Activated CD8-positive, alpha-beta T cell treated with anti-CD3 and anti-CD28 coated beads for 36 hours (primary cell): ENCODE data around the gene CASQ1. TPM values are rescaled to one million over a fixed set of nuclear protein-coding genes. Genes with fewer than 3 reads are reported as not detected.

ENCODE experiments used
- ATAC-seq: fragments of 200-7000 bp; cut with Tn5 transposase; one replicate; pipeline ENCODE4 v1.10.0; 2021; ENCODE audit warnings: mild to moderate bottlenecking, moderate library complexity
- CTCF ChIA-PET: fragments of 350-600 bp; sonication (Branson Sonifier 250); formaldehyde crosslinking; loops from one replicate; lab custom pipeline; 2021; ENCODE audit warnings: antibody characterized with exemption; lab: Charles Lee
- POLR2A ChIA-PET: fragments of 350-600 bp; sonication (Branson Sonifier 250); formaldehyde crosslinking; loops from one replicate; lab custom pipeline; 2021; ENCODE audit warnings: antibody characterized with exemption; lab: Charles Lee
- DNase-seq: peaks from one replicate; pipeline ENCODE4 v3.0.0-alpha.2; 2020
- H3K27ac Mint-ChIP-seq: one replicate; pipeline ENCODE4 v1.8.0; 2021; ENCODE audit warnings: mild to moderate bottlenecking, mixed read lengths
- H3K27me3 Mint-ChIP-seq: one replicate; pipeline ENCODE4 v1.8.0; 2021; ENCODE audit warnings: mixed read lengths
- H3K36me3 Mint-ChIP-seq: one replicate; pipeline ENCODE4 v1.8.0; 2021; ENCODE audit warnings: low read depth, mixed read lengths
- H3K4me1 Mint-ChIP-seq: one replicate; pipeline ENCODE4 v1.8.0; 2021; ENCODE audit warnings: low read depth, mixed read lengths
- H3K4me3 Mint-ChIP-seq: one replicate; pipeline ENCODE4 v1.8.0; 2021; ENCODE audit warnings: mild to moderate bottlenecking, moderate library complexity, mixed read lengths
- H3K9me3 Mint-ChIP-seq: one replicate; pipeline ENCODE4 v1.8.0; 2021; ENCODE audit warnings: mixed read lengths
- CTCF ChIP-seq: fragments of 200-600 bp; IDR thresholded peaks from one replicate; pipeline ENCODE4 v1.8.0; 2022; ENCODE audit warnings: antibody characterized with exemption, mild to moderate bottlenecking
- intact Hi-C: fragments of 100-400 bp; cut with micrococcal nuclease; formaldehyde crosslinking; loops from one replicate; pipeline ENCODE4 v1.10.0; 2022
- total RNA-seq, 2 experiments: library from RNA; stranded (reverse); gene quantifications; one replicate each; pipeline ENCODE4 v1.2.3, GENCODE V29; 2021

Gene CASQ1
- total RNA-seq, 2 experiments from 2014 or later = not detected

- H3K4me1 Mint-ChIP-seq = no peaks in the 10 kb centered on the region
- DNase-seq = no peak
- no peaks in the 10 kb centered on the region for H3K36me3 Mint-ChIP-seq
- no peaks in the 10 kb centered on the region for H3K9me3 Mint-ChIP-seq
- no peak for ATAC-seq
- ChIA-PET CTCF (interaction anchor here (1.0 to 1.8 kb wide), 4 partner anchors 13 to 97 kb away, joined by 3 to 16 read pairs (median 4); no protein-coding TSS in a partner anchor), POLR2A (no interaction called here)
- intact Hi-C loops = loop anchor here (10.0 kb wide), 1 partner anchor 180 kb away; no protein-coding TSS in a partner anchor
- H3K4me3 Mint-ChIP-seq = no peak overlapping the region
- no peak overlapping the region for H3K27ac Mint-ChIP-seq
- TF ChIP-seq CTCF = no peak
- peaks cover 2% of the 10 kb centered on the region for H3K27me3 Mint-ChIP-seq
These were observed 4.3 kb downstream of the CASQ1 start for GRCh38 chr1:160194737-160195059.

- ChIA-PET POLR2A (interaction anchor here (1.9 kb wide), 1 partner anchor 9 kb away, joined by 6 read pairs; the partner anchor contains the start of gene PEA15), CTCF (interaction anchor here (1.2 to 1.9 kb wide), 3 partner anchors 8 to 110 kb away, joined by 3 to 16 read pairs (median 4); no protein-coding TSS in a partner anchor)
- Mint-ChIP-seq H3K4me1 (no peaks in the 10 kb centered on the region), H3K4me3 (no peak overlapping the region), H3K27me3 (peaks cover 2% of the 10 kb centered on the region), H3K27ac (no peak overlapping the region), H3K36me3 (no peaks in the 10 kb centered on the region), H3K9me3 (no peaks in the 10 kb centered on the region)
- no peak for TF ChIP-seq CTCF
- intact Hi-C loops = loop anchor here (10.0 kb wide), 1 partner anchor 179 kb away; no protein-coding TSS in a partner anchor
- DNase-seq (no peak), ATAC-seq (no peak)
These were observed 5.8 kb downstream of the CASQ1 start for GRCh38 chr1:160196143-160196542.

GRCh38 chr1:160197231-160197630, 6.9 kb downstream of the CASQ1 start:
- Mint-ChIP-seq H3K36me3 (no peaks in the 10 kb centered on the region), H3K4me3 (no peak overlapping the region), H3K27ac (no peak overlapping the region), H3K27me3 (peaks cover 2% of the 10 kb centered on the region), H3K4me1 (no peaks in the 10 kb centered on the region), H3K9me3 (no peaks in the 10 kb centered on the region)
- POLR2A ChIA-PET = interaction anchor here (0.6 kb wide), 1 partner anchor 11 kb away, joined by 3 read pairs; no protein-coding TSS in a partner anchor
- intact Hi-C loops = loop anchor here (10.0 kb wide), 1 partner anchor 178 kb away; no protein-coding TSS in a partner anchor
- TF ChIP-seq CTCF = no peak
- no peak for DNase-seq
- CTCF ChIA-PET = interaction anchor here (2.6 kb wide), 1 partner anchor 94 kb away, joined by 18 read pairs; no protein-coding TSS in a partner anchor
- no peak for ATAC-seq

- POLR2A ChIA-PET = no interaction called here
- H3K27me3 Mint-ChIP-seq = no peaks in the 10 kb centered on the region
- no peak for DNase-seq
- no peak overlapping the region for H3K4me3 Mint-ChIP-seq
- no peaks in the 10 kb centered on the region for H3K9me3 Mint-ChIP-seq
- TF ChIP-seq CTCF = no peak
- no peak overlapping the region for H3K27ac Mint-ChIP-seq
- intact Hi-C loops = no loop called here
- peaks cover 11% of the 10 kb centered on the region for H3K4me1 Mint-ChIP-seq
- no peak for ATAC-seq
- H3K36me3 Mint-ChIP-seq = no peaks in the 10 kb centered on the region
- CTCF ChIA-PET = interaction anchor here (2.3 to 3.6 kb wide), 4 partner anchors 10 to 99 kb away, joined by 9 to 21 read pairs (median 16); partner anchors contain the start of gene CASQ1
These were observed 10.4 kb downstream of the CASQ1 start for GRCh38 chr1:160200786-160201185.
